A673 (cell line): ENCODE results near the gene ZNF212.

Source experiments
- EZH2 ChIP-seq: fragments of 200-600 bp; sonication (generic); IDR thresholded peaks from 2 replicates; pipeline ENCODE4 v1.6.1; 2017; ENCODE audit warnings: borderline replicate concordance, low read depth, mild to moderate bottlenecking, mixed read lengths, antibody characterized with exemption, low read length; ENCODE audit not compliant: poor library complexity, severe bottlenecking
- TF ChIP-seq, protein P1 (sequence below): fragments of 300-800, 200-600 bp; sonication (generic); conservative IDR thresholded peaks from 2 replicates; pipeline ENCODE4 v1.5.1; 2017; ENCODE audit warnings: low read depth, mild to moderate bottlenecking, antibody characterized with exemption, low read length, moderate library complexity, mixed read lengths

GRCh38 chr7:149277871-149278270, 38.4 kb downstream of the ZNF212 start:
- TF ChIP-seq, protein P1, sequence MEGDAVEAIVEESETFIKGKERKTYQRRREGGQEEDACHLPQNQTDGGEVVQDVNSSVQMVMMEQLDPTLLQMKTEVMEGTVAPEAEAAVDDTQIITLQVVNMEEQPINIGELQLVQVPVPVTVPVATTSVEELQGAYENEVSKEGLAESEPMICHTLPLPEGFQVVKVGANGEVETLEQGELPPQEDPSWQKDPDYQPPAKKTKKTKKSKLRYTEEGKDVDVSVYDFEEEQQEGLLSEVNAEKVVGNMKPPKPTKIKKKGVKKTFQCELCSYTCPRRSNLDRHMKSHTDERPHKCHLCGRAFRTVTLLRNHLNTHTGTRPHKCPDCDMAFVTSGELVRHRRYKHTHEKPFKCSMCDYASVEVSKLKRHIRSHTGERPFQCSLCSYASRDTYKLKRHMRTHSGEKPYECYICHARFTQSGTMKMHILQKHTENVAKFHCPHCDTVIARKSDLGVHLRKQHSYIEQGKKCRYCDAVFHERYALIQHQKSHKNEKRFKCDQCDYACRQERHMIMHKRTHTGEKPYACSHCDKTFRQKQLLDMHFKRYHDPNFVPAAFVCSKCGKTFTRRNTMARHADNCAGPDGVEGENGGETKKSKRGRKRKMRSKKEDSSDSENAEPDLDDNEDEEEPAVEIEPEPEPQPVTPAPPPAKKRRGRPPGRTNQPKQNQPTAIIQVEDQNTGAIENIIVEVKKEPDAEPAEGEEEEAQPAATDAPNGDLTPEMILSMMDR: no peak
- TF ChIP-seq EZH2: no peak
